Fibroblast of pulmonary artery (primary cell): ENCODE measurements around the gene TBX2.

ENCODE experiments used
- DNase-seq: peaks from one replicate; pipeline ENCODE4 v3.0.0-alpha.2; 2010; ENCODE audit warnings: low read depth
- H3K4me3 ChIP-seq: replicated peaks from 2 replicates; pipeline ENCODE4 v1.5.1; 2011; ENCODE audit warnings: low read depth, mild to moderate bottlenecking, control low read depth, low read length, moderate library complexity
- CTCF ChIP-seq: IDR thresholded peaks from 2 replicates; pipeline ENCODE4 v1.5.1; 2011; ENCODE audit warnings: mild to moderate bottlenecking, control low read depth, low read length, inconsistent platforms; ENCODE audit errors: missing control alignments

The TBX2 gene

DNA sequence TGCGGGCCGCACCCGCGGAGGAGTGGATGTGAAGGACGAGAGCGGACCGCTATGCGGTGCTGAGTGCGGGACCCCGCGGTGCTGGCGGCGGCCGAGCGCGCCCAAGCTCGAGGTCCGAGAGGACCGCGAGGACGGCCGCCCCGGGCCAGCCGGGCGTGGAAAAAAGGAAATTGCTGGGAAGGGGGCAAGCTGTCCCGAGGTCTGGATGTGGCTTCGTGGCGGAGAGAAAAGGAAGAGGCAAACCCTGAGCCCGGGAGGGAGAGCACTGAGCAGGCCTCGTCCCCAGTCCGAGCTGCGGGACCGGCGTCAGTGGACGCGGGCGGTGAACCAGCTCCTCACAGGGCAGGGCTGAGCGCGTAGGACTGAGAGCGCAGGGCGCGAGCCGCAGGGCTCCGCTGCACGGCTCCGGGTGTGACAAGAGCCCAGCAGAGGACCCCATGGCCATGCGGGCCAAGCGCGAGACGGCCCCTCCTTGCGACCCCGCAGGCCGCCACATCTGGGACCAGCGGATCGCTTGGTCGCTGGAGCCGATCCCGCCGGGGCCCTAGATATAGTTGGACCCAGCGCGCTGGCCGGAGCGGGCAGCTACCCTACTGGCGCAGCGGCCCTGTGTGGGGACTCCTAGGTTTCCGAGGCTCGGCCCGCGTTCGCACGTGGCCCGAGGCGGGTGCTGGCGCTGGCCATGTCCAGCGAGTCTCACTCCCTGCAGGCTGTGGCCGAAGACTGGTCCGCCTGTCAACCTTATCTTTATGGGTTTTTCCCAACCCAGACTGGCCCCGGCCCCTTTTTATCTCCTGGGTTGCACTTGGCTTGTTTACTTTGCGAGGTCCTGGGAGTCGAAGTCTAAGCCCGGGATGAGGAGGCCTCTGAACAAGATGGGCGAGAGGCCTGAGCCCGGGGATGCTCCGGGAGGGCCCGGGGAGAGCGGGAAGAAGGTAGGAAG, 55.0 kb downstream of the TBX2 start:
- no peak overlapping the region for H3K4me3 ChIP-seq
- TF ChIP-seq CTCF = no peak
- no peak for DNase-seq

GRCh38 chr17:61455324-61456060, 55.8 kb downstream of the TBX2 start:
- H3K4me3 ChIP-seq = no peak overlapping the region
- TF ChIP-seq CTCF = no peak
- DNase-seq = no peak

DNA sequence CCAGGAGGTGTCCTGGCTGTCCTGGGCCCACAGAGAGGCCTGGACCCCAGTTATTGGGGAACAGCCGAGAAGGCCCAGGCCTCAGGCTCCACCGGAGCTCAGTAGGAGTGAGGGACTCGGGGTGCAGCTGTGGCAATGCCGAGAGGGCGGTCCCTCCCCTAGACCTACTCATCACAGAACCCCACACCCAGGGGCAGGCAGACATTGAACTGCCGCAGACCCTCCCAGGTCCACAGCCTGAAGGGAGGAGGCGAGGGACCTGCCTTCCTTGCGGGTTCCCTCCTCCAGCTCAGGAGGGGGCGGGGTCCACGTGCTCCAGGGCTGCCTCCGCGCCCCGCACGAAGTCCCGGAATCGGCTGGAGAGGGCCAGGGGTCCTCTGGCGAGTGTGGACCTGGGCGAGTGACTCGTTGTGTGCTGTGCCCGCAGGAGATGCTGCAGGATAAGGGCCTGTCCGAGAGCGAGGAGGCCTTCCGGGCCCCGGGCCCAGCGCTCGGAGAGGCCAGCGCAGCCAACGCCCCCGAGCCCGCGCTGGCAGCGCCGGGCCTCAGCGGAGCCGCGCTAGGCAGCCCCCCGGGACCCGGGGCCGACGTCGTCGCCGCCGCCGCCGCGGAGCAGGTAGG, 56.5 kb downstream of the TBX2 start:
- TF ChIP-seq CTCF = no peak
- DNase-seq = no peak

DNA sequence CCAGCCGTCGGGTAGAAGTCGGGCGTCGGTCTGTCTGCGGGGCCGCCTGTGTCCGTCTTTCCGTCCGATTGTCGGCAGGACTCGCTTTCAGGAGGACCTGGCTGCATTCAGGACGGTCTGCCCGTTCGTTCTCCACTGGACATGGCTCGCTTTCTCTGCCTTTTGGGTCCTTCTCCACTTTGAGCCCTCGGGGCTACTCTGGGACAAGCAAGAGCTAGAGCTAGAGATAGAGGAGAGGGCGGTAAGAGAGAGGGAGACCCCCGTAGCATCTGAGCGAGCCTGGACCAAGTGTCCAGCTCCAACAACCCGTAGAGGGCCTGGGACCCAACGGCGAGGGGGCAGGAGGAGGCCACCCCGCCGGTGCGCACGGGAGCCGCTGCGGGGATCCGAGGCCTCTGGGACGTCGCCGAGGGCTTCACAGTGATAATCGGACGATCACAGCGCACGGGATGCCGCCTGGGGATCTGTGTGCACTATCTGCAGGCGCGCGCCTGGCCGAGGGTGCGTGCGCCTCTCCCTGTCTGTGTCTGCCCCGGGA, 57.1 kb downstream of the TBX2 start:
- DNase-seq = no peak
- H3K4me3 ChIP-seq = no peak overlapping the region
- TF ChIP-seq CTCF = no peak

More for the DNA sequence above, 56.5 kb downstream of the TBX2 start:
- no peak overlapping the region for H3K4me3 ChIP-seq

DNA sequence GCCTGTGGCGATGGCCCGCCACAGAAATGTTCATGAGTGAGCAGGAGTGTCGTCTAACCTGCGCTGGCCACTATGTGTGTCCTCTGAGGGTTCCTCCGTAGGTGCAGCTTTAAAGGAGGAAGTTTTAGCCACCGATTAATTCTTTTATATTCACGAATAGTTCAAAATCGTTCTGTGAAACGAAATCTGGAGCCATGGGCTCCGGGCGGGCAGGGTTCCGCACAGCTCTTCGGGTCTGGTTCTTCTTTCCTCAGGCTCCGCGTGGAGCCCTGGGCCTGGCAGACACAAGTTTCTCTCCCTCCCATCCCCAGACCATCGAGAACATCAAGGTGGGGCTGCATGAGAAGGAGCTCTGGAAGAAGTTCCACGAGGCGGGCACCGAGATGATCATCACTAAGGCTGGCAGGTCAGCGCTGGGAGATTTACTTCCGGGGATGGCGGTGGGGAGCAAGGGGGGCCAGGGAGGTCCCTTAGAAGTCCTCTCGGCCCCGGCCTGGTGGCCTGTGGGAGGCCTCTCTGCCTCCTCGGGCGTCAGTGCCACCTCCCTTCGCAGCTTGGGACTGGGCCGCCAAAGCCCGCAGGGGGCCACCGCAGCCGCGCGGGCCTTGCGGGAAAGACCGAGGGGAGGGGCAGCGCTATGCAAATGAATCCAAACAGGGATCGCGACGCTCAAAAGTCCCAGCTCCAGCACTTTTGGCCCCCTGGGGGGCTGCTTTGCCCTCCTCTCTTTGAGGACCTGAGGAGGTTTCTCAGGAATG, 57.8 kb downstream of the TBX2 start:
- DNase-seq = no peak
- H3K4me3 ChIP-seq = no peak overlapping the region
- no peak for TF ChIP-seq CTCF

DNA sequence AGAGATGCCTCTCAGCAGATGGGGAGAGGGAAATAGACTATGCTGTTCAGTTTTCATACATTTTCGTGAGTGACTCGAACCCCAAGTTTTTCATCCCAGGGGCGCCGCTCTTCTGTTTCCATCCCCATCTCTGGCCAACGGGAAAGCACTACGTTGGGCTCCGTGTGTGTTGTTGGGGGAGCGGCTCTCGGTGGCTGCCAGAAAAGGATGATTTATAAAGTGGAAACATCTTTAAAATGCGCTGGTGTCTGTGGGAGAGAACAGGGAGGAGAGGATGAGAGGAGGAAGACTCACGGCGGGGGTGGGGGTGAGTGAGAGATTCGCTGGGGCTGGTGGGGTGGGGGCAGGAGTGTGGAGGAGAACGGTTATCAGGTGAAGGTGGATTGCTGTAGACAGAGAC, 58.4 kb downstream of the TBX2 start:
- DNase-seq = no peak
- no peak overlapping the region for H3K4me3 ChIP-seq
- no peak for TF ChIP-seq CTCF
